ENCODE results near the gene ZBTB20.

- TF ChIP-seq, protein P1, sequence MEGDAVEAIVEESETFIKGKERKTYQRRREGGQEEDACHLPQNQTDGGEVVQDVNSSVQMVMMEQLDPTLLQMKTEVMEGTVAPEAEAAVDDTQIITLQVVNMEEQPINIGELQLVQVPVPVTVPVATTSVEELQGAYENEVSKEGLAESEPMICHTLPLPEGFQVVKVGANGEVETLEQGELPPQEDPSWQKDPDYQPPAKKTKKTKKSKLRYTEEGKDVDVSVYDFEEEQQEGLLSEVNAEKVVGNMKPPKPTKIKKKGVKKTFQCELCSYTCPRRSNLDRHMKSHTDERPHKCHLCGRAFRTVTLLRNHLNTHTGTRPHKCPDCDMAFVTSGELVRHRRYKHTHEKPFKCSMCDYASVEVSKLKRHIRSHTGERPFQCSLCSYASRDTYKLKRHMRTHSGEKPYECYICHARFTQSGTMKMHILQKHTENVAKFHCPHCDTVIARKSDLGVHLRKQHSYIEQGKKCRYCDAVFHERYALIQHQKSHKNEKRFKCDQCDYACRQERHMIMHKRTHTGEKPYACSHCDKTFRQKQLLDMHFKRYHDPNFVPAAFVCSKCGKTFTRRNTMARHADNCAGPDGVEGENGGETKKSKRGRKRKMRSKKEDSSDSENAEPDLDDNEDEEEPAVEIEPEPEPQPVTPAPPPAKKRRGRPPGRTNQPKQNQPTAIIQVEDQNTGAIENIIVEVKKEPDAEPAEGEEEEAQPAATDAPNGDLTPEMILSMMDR (IDR thresholded peaks at IDR 0.05; ENCODE audit: poor library complexity, severe bottlenecking): no peak
- TF ChIP-seq EP300 (conservative IDR thresholded peaks at IDR 0.05; ENCODE audit: poor library complexity, severe bottlenecking) (no peak), POLR2AphosphoS5 (IDR thresholded peaks at IDR 0.05) (no peak), MXI1 (conservative IDR thresholded peaks at IDR 0.05; ENCODE audit: poor library complexity, severe bottlenecking) (no peak), EZH2 (IDR thresholded peaks at IDR 0.05; ENCODE audit: borderline replicate concordance, insufficient read depth, low read length, poor library complexity, severe bottlenecking) (no peak), RAD21 (conservative IDR thresholded peaks at IDR 0.05) (no peak)
- TF ChIP-seq, protein P2, sequence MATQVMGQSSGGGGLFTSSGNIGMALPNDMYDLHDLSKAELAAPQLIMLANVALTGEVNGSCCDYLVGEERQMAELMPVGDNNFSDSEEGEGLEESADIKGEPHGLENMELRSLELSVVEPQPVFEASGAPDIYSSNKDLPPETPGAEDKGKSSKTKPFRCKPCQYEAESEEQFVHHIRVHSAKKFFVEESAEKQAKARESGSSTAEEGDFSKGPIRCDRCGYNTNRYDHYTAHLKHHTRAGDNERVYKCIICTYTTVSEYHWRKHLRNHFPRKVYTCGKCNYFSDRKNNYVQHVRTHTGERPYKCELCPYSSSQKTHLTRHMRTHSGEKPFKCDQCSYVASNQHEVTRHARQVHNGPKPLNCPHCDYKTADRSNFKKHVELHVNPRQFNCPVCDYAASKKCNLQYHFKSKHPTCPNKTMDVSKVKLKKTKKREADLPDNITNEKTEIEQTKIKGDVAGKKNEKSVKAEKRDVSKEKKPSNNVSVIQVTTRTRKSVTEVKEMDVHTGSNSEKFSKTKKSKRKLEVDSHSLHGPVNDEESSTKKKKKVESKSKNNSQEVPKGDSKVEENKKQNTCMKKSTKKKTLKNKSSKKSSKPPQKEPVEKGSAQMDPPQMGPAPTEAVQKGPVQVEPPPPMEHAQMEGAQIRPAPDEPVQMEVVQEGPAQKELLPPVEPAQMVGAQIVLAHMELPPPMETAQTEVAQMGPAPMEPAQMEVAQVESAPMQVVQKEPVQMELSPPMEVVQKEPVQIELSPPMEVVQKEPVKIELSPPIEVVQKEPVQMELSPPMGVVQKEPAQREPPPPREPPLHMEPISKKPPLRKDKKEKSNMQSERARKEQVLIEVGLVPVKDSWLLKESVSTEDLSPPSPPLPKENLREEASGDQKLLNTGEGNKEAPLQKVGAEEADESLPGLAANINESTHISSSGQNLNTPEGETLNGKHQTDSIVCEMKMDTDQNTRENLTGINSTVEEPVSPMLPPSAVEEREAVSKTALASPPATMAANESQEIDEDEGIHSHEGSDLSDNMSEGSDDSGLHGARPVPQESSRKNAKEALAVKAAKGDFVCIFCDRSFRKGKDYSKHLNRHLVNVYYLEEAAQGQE (IDR thresholded peaks at IDR 0.05; ENCODE audit: borderline replicate concordance): no peak
Observed at GRCh38 chr3:114686621-114687020, 460.5 kb downstream of the ZBTB20 start.

All from neural cell (in vitro differentiated cells).